Astrocyte (in vitro differentiated cells and primary cell): ENCODE data around the gene RBBP8NL. TPM values are rescaled to one million over a fixed set of nuclear protein-coding genes. Genes with fewer than 3 reads are reported as not detected.

Experiments
- DNase-seq: peaks from one replicate; pipeline ENCODE4 v3.0.0-alpha.2; 2010; ENCODE audit warnings: low read depth
- FAIRE-seq: peaks from 2 replicates; lab custom pipeline; 2011; peaks lifted over from hg19 to GRCh38; lab: Jason Lieb, UNC
- H2AFZ ChIP-seq: 2 replicates; pipeline ENCODE4 v1.6.0; 2012; ENCODE audit warnings: low read depth, low read length, inconsistent platforms
- H3K27ac ChIP-seq: 2 replicates; pipeline ENCODE4 v1.5.1; 2011; ENCODE audit warnings: low read depth, low read length, inconsistent platforms
- H3K27me3 ChIP-seq: 2 replicates; pipeline ENCODE4 v1.6.0; 2011; ENCODE audit warnings: low read length, inconsistent platforms; ENCODE audit not compliant: insufficient read depth
- H3K36me3 ChIP-seq: 2 replicates; pipeline ENCODE4 v1.5.1; 2011; ENCODE audit warnings: low read length, inconsistent platforms; ENCODE audit not compliant: insufficient read depth
- H3K4me1 ChIP-seq: 2 replicates; pipeline ENCODE4 v1.5.1; 2011; ENCODE audit warnings: low read length, inconsistent platforms; ENCODE audit not compliant: insufficient read depth
- H3K4me2 ChIP-seq: 2 replicates; pipeline ENCODE4 v1.6.0; 2012; ENCODE audit warnings: low read length, inconsistent platforms
- H3K4me3 ChIP-seq: 2 replicates; pipeline ENCODE4 v1.5.1; 2011; ENCODE audit warnings: low read depth, mild to moderate bottlenecking, low read length, inconsistent platforms; ENCODE audit not compliant: insufficient read depth
- H3K79me2 ChIP-seq: 2 replicates; pipeline ENCODE4 v1.6.0; 2012; ENCODE audit warnings: mild to moderate bottlenecking, low read length, inconsistent platforms; ENCODE audit not compliant: insufficient read depth
- H3K9ac ChIP-seq: 2 replicates; pipeline ENCODE4 v1.6.0; 2012; ENCODE audit warnings: mild to moderate bottlenecking, low read length, inconsistent platforms
- H3K9me3 ChIP-seq: 2 replicates; pipeline ENCODE4 v1.5.1; 2012; ENCODE audit warnings: low read depth, mild to moderate bottlenecking, low read length, inconsistent platforms; ENCODE audit not compliant: insufficient read depth
- H4K20me1 ChIP-seq: 2 replicates; pipeline ENCODE4 v1.6.0; 2012; ENCODE audit warnings: low read length, inconsistent platforms; ENCODE audit not compliant: insufficient read depth
- H3K27ac Mint-ChIP-seq: one replicate; pipeline ENCODE4 v1.8.0; 2021; ENCODE audit warnings: mild to moderate bottlenecking, mixed read lengths; ENCODE audit not compliant: unreplicated experiment
- H3K27me3 Mint-ChIP-seq: one replicate; pipeline ENCODE4 v1.8.0; 2021; ENCODE audit warnings: low read depth, mixed read lengths; ENCODE audit not compliant: unreplicated experiment
- H3K36me3 Mint-ChIP-seq: one replicate; pipeline ENCODE4 v1.8.0; 2021; ENCODE audit warnings: low read depth, mixed read lengths; ENCODE audit not compliant: unreplicated experiment
- H3K4me1 Mint-ChIP-seq: one replicate; pipeline ENCODE4 v1.8.0; 2021; ENCODE audit warnings: low read depth, mixed read lengths; ENCODE audit not compliant: unreplicated experiment
- H3K4me3 Mint-ChIP-seq: one replicate; pipeline ENCODE4 v1.8.0; 2021; ENCODE audit warnings: mild to moderate bottlenecking, moderate library complexity, mixed read lengths; ENCODE audit not compliant: unreplicated experiment
- H3K9me3 Mint-ChIP-seq: one replicate; pipeline ENCODE4 v1.8.0; 2021; ENCODE audit warnings: mild to moderate bottlenecking, mixed read lengths; ENCODE audit not compliant: unreplicated experiment
- EZH2 ChIP-seq: IDR thresholded peaks from 2 replicates; pipeline ENCODE4 v1.6.1; 2012; ENCODE audit warnings: mild to moderate bottlenecking, low read length, inconsistent platforms; ENCODE audit not compliant: insufficient read depth
- total RNA-seq: library from RNA; stranded (reverse); gene quantifications from 2 replicates; pipeline ENCODE4 v1.2.1, GENCODE V29; 2021
- TF ChIP-seq, protein P1 (sequence below): IDR thresholded peaks from 2 replicates; pipeline ENCODE4 v1.5.1; 2011; ENCODE audit warnings: low read depth, mild to moderate bottlenecking, inconsistent platforms, low read length, moderate library complexity; ENCODE audit not compliant: insufficient read depth

The RBBP8NL gene
- total RNA-seq, 1 donor from 2014 or later, result 0.14 TPM

GRCh38 chr20:62448788-62449187 lies 21.4 kb upstream of the RBBP8NL start:
- no peak overlapping the region for H3K9ac ChIP-seq
- no peak for FAIRE-seq
- H3K36me3 Mint-ChIP-seq, result no peaks in the 10 kb centered on the region

GRCh38 chr20:62448038-62448437 lies 20.7 kb upstream of the RBBP8NL start:
- Mint-ChIP-seq H3K36me3 (no peaks in the 10 kb centered on the region), H3K4me3 (no peak overlapping the region), H3K27me3 (peaks cover 49% of the 10 kb centered on the region), H3K27ac (no peak overlapping the region), H3K9me3 (peaks cover 3% of the 10 kb centered on the region), H3K4me1 (no peaks in the 10 kb centered on the region)
- H3K27me3 ChIP-seq, result peaks cover 9% of the 10 kb centered on the region
- H3K4me3 ChIP-seq, result no peak overlapping the region
- TF ChIP-seq, protein P1, sequence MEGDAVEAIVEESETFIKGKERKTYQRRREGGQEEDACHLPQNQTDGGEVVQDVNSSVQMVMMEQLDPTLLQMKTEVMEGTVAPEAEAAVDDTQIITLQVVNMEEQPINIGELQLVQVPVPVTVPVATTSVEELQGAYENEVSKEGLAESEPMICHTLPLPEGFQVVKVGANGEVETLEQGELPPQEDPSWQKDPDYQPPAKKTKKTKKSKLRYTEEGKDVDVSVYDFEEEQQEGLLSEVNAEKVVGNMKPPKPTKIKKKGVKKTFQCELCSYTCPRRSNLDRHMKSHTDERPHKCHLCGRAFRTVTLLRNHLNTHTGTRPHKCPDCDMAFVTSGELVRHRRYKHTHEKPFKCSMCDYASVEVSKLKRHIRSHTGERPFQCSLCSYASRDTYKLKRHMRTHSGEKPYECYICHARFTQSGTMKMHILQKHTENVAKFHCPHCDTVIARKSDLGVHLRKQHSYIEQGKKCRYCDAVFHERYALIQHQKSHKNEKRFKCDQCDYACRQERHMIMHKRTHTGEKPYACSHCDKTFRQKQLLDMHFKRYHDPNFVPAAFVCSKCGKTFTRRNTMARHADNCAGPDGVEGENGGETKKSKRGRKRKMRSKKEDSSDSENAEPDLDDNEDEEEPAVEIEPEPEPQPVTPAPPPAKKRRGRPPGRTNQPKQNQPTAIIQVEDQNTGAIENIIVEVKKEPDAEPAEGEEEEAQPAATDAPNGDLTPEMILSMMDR, result no peak
- no peak for TF ChIP-seq EZH2
- no peak overlapping the region for H3K9ac ChIP-seq
- H2AFZ ChIP-seq, result no peak overlapping the region
- no peak for DNase-seq
- no peaks in the 10 kb centered on the region for H3K4me1 ChIP-seq
- H3K4me2 ChIP-seq, result no peak overlapping the region
- H3K79me2 ChIP-seq, result no peaks in the 10 kb centered on the region
- no peak for FAIRE-seq
- H3K36me3 ChIP-seq, result no peaks in the 10 kb centered on the region
- no peaks in the 10 kb centered on the region for H3K9me3 ChIP-seq
- H4K20me1 ChIP-seq, result no peaks in the 10 kb centered on the region
- H3K27ac ChIP-seq, result no peak overlapping the region

More at GRCh38 chr20:62448788-62449187, 21.4 kb upstream of the RBBP8NL start:
- H3K4me3 ChIP-seq, result no peak overlapping the region
- peaks cover 9% of the 10 kb centered on the region for H3K27me3 ChIP-seq
- H4K20me1 ChIP-seq, result no peaks in the 10 kb centered on the region
- no peaks in the 10 kb centered on the region for H3K79me2 ChIP-seq
- DNase-seq, result no peak
- H3K27ac Mint-ChIP-seq, result no peak overlapping the region
- H3K27me3 Mint-ChIP-seq, result peaks cover 47% of the 10 kb centered on the region
- H3K9me3 Mint-ChIP-seq, result peaks cover 3% of the 10 kb centered on the region
- H3K4me1 Mint-ChIP-seq, result no peaks in the 10 kb centered on the region
- TF ChIP-seq, protein P1, result no peak
- no peak for TF ChIP-seq EZH2
- H3K36me3 ChIP-seq, result no peaks in the 10 kb centered on the region
- no peak overlapping the region for H3K4me2 ChIP-seq
- no peak overlapping the region for H3K4me3 Mint-ChIP-seq
- H3K27ac ChIP-seq, result no peak overlapping the region
- H3K9me3 ChIP-seq, result no peaks in the 10 kb centered on the region
- no peak overlapping the region for H2AFZ ChIP-seq
- no peaks in the 10 kb centered on the region for H3K4me1 ChIP-seq

DNA sequence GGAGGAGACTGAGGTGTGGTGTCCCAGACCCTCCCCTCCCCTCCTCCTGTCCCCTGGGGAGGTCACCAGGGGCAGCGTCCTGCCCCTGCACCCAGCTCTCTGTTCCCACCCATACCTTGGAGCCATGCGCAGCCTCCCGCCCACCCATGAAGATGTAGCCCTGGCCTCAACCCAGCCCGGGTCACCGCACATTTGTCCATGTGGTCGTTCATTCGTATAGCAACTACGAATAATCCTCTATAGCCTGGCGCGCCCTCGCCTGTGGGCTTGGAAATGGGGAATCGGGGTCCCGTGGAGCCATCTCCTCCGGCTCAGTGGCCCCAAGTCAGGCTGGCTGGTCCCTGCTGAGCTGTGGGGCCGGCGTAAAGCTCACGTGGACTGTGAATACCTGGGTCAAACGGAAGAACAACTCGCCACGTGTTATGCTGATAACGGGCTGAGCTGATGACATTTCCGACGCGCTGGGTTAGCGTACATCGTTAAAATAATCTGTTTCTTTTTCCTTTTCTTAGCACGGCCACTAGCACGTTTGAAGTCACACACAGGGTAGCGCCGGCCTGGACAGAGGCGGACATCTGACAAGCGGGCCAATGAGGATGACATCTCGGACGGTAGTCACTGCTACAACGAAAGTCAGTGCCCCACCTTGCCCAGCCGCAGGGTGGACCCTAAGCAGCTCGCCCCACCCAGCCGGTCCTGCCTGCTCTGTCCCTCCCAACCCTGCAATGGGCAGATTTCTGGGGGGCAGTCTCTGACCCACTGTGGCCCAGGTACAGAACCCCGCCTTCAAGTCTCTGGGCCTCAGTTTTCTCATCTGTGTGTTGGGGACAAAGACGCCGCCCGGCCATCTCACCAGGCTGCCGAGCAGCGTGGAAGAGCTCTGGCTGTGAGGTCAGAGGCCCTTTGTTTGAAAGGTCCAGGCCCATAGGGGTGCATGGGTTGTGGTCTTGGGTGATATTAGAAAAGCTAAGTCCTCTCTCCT lies 19.8 kb upstream of the RBBP8NL start:
- FAIRE-seq, result no peak

More for the DNA sequence above, 19.8 kb upstream of the RBBP8NL start:
- Histone ChIP-seq H3K9me3 (no peaks in the 10 kb centered on the region), H3K27me3 (peaks cover 9% of the 10 kb centered on the region), H4K20me1 (no peaks in the 10 kb centered on the region), H3K4me3 (no peak overlapping the region), H3K9ac (no peak overlapping the region), H3K79me2 (no peaks in the 10 kb centered on the region), H3K4me1 (no peaks in the 10 kb centered on the region), H3K36me3 (no peaks in the 10 kb centered on the region), H3K27ac (no peak overlapping the region), H3K4me2 (no peak overlapping the region), H2AFZ (no peak overlapping the region)
- H3K36me3 Mint-ChIP-seq, result no peaks in the 10 kb centered on the region
- DNase-seq, result no peak
- TF ChIP-seq, protein P1, result no peak
- no peak for TF ChIP-seq EZH2
- no peaks in the 10 kb centered on the region for H3K4me1 Mint-ChIP-seq
- H3K4me3 Mint-ChIP-seq, result no peak overlapping the region
- H3K9me3 Mint-ChIP-seq, result peaks cover 3% of the 10 kb centered on the region
- H3K27me3 Mint-ChIP-seq, result peaks cover 58% of the 10 kb centered on the region
- no peak overlapping the region for H3K27ac Mint-ChIP-seq
